NK-92 treated with Interleukin-12 subunit alpha and Interleukin-12 subunit beta, amount 100 ng/mL, for 24 hours (cell line): ENCODE measurements around the gene LAMC1.

Experiments
- DNase-seq: peaks from one replicate; lab custom pipeline; 2025; lab: John Stamatoyannopoulos, UW

The LAMC1 gene

GRCh38 chr1:183106746-183107145, 83.5 kb downstream of the LAMC1 start:
- no peak for DNase-seq

GRCh38 chr1:183110326-183110880, 87.2 kb downstream of the LAMC1 start:
- DNase-seq: no peak

GRCh38 chr1:183114441-183114840, 91.2 kb downstream of the LAMC1 start:
- no peak for DNase-seq

- no peak for DNase-seq
Measured at GRCh38 chr1:183116416-183116815, 93.2 kb downstream of the LAMC1 start.

GRCh38 chr1:183121609-183122008, 98.4 kb downstream of the LAMC1 start:
- DNase-seq: no peak

- no peak for DNase-seq
Measured at GRCh38 chr1:183124259-183124658, 101.0 kb downstream of the LAMC1 start.

GRCh38 chr1:183125279-183125999, 102.2 kb downstream of the LAMC1 start:
- DNase-seq: no peak

- no peak for DNase-seq
Measured at GRCh38 chr1:183126000-183126366, 102.8 kb downstream of the LAMC1 start.

GRCh38 chr1:183126528-183126927, 103.3 kb downstream of the LAMC1 start:
- DNase-seq: no peak

- no peak for DNase-seq
Measured at GRCh38 chr1:183129921-183130690, 106.9 kb downstream of the LAMC1 start.

GRCh38 chr1:183131166-183131565, 107.9 kb downstream of the LAMC1 start:
- DNase-seq: no peak

- no peak for DNase-seq
Measured at GRCh38 chr1:183135336-183135735, 112.1 kb downstream of the LAMC1 start.

- no peak for DNase-seq
Measured at GRCh38 chr1:183137782-183138181, 114.6 kb downstream of the LAMC1 start.

- no peak for DNase-seq
Measured at GRCh38 chr1:183138301-183138700, 115.1 kb downstream of the LAMC1 start.

GRCh38 chr1:183139281-183139942, 116.2 kb downstream of the LAMC1 start:
- DNase-seq: no peak

- DNase-seq: no peak
Measured at GRCh38 chr1:183140633-183141032, 117.4 kb downstream of the LAMC1 start.

GRCh38 chr1:183142171-183142570, 119.0 kb downstream of the LAMC1 start:
- DNase-seq: no peak

- no peak for DNase-seq
Measured at GRCh38 chr1:183143576-183144315, 120.5 kb downstream of the LAMC1 start.

- no peak for DNase-seq
Measured at GRCh38 chr1:183144752-183145151, 121.5 kb downstream of the LAMC1 start.

- DNase-seq: no peak
Measured at GRCh38 chr1:183147735-183148134, 124.5 kb downstream of the LAMC1 start.

- DNase-seq: no peak
Measured at GRCh38 chr1:183148599-183148998, 125.4 kb downstream of the LAMC1 start.

- no peak for DNase-seq
Measured at GRCh38 chr1:183149273-183149672, 126.1 kb downstream of the LAMC1 start.
